Transverse colon (tissue), 4 donors: ENCODE results near the gene DGKH.

Source experiments
- POLR2AphosphoS5 ChIP-seq, 3 donors: sonication (generic); formaldehyde crosslinking; IDR thresholded peaks; one replicate each; pipeline ENCODE4 v1.6.1; 2016; ENCODE audit warnings: antibody characterized with exemption in 3 of 3
- TF ChIP-seq, protein P1 (sequence below), 5 experiments: fragments of 200-600 bp in 3 of 5; fragments of 450-650 bp in 2 of 5; sonication (generic) in 3 of 5; IDR thresholded peaks; 1 replicate in 2 of 5; 2 replicates in 3 of 5; pipeline ENCODE4 v1.5.1; 2016 to 2017; ENCODE audit warnings: antibody characterized with exemption in 5 of 5, inconsistent platforms in 3 of 5, mild to moderate bottlenecking in 2 of 5, moderate library complexity in 1 of 5

DNA sequence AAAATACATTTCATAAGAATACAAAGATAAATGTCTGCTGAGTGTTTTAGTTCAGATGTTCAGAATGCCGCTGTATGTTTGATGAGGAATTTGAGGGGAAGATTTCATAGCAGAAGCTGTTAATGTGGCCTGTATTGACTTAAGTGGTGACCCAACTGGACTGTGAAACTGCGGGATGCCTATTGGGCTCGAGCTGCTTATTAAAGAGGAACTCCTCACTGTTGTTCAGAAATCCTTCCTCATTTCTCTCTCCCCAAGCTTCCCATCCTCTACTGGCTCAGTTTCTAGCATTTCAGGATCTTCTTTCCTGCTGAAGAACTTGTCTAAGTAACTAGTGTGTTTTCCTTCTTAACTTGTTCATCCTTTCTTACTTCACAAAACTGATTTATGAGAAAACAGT lies 20.4 kb downstream of the DGKH start:
- no peak for TF ChIP-seq POLR2AphosphoS5 (IDR thresholded peaks at IDR 0.05)
- TF ChIP-seq, protein P1, sequence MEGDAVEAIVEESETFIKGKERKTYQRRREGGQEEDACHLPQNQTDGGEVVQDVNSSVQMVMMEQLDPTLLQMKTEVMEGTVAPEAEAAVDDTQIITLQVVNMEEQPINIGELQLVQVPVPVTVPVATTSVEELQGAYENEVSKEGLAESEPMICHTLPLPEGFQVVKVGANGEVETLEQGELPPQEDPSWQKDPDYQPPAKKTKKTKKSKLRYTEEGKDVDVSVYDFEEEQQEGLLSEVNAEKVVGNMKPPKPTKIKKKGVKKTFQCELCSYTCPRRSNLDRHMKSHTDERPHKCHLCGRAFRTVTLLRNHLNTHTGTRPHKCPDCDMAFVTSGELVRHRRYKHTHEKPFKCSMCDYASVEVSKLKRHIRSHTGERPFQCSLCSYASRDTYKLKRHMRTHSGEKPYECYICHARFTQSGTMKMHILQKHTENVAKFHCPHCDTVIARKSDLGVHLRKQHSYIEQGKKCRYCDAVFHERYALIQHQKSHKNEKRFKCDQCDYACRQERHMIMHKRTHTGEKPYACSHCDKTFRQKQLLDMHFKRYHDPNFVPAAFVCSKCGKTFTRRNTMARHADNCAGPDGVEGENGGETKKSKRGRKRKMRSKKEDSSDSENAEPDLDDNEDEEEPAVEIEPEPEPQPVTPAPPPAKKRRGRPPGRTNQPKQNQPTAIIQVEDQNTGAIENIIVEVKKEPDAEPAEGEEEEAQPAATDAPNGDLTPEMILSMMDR (IDR thresholded peaks at IDR 0.05) = no peak
